Activated CD8-positive, alpha-beta memory T cell treated with anti-CD3 and anti-CD28 coated beads, Interleukin-2, amount 50 U/mL, for 4 hours (primary cell): ENCODE measurements around the gene REPS2.
"Not testable (repeated sequence)": the region's sequence is repeated elsewhere in the genome, so short reads cannot be mapped to it uniquely, and the experiment has no call there.

ENCODE experiments used
- DNase-seq: peaks from one replicate; pipeline ENCODE4 v3.0.0-alpha.2; 2020

Gene REPS2

DNA sequence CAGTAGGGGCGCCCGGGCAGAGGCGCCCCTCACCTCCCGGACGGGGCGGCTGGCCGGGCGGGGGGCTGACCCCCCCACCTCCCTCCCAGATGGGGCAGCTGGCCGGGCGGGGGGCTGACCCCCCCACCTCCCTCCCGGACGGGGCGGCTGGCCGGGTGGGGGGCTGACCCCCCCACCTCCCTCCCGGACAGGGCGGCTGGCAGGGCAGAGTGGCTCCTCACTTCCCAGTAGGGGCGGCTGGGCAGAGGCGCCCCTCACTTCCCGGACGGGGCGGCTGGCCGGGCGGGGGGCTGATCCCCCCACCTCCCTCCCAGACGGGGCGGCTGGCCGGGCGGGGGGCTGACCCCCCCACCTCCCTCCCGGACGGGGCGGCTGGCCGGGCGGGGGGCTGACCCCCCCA lies 18.5 kb downstream of the REPS2 start:
- not testable (repeated sequence) for DNase-seq

DNA sequence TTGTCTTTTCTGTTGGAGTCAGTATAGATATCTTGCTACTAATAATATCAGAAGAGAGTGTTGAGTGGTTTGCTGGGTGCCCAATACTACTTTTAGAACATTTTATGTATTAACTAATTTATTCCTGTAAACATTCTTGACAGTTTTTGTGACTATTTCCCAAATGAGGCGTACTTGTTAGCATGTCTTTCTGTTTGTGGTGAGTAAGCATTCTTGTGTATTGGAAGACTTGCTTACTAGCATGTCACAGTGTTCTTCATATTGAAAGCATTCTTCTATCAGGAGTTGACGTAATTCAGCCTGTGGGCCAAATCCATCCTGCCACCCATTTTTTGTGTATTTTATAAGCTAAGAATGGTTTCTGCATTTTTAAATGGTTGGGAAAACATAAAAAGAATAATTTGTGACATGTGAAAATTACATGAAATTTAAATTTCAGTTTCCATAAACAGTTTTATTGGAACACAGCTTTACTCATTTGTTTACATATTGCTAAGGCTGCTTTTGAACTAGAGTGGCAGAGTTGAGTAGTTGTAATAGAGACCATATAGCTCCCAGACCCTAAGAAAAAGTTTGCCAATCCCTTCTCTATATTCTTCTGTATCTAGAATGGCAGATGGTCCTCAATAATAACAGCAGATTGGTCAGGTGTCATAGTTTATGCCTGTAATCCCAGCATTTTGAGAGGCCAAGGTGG lies 20.4 kb downstream of the REPS2 start:
- DNase-seq = no peak

DNA sequence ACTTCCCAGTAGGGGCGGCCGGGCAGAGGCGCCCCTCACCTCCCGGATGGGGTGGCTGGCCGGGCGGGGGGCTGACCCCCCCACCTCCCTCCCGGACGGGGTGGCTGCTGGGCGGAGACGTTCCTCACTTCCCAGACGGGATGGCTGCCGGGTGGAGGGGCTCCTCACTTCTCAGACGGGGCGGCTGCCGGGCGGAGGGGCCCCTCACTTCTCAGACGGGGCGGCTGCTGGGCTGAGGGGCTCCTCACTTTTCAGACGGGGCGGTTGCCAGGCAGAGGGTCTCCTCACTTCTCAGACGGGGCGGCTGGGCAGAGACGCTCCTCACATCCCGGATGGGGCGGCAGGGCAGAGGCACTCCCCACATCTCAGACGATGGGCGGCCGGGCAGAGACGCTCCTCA lies 22.3 kb downstream of the REPS2 start:
- DNase-seq = not testable (repeated sequence)

DNA sequence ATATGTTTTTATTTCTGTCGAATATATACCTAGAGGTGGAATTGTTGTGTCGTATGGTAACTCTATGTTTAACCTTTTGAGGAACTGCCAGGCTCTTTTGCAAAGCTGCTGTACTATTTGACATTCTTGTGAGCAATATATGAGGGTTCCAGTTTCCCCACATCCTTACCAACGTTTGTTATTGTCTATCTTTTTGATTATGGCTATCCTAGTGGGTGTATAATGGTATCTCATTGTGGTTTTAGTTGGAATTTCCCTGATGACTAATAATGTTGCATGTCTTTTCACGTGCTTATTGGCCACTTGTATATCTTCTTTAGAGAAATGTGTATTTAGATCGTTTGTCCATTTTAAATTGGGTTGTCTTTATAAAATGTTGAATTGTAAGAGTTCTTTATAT lies 24.5 kb downstream of the REPS2 start:
- DNase-seq = no peak

DNA sequence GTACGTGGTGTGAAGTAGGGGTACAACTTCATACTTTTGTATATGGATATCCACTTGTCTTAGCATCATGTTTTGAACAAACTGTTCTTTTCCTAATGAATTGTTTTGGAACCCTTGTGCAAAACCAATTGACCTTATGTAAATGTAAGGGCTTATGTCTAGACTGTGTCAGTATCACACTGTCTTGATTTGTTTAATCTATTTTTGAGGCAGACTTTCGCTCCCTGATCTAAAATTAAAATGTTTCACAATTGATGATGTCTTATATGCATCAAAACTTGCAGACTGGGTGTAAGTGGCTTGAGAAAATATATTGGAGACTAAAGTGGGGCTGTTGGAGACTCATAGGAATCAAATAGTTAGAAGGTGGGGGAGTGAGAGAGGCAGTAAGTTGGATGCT lies 25.2 kb downstream of the REPS2 start:
- no peak for DNase-seq

DNA sequence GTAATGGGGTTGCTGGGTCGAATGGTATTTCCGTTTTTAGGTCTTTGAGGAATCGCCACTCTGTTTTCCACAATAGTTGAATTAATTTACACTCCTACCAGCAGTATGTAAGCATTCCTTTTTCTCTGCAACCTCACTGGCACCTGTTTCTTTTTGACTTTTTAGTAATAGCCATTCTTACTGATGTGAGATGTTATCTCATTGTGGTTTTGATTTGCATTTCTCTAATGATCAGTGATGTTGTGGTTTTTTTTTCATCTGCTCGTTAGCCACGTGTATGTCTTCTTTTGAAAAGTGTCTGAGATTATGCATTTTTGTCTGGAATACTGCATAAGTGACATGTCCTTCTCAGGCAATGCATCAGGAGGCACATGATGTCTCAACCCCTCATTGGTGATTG lies 28.8 kb downstream of the REPS2 start:
- DNase-seq = no peak

DNA sequence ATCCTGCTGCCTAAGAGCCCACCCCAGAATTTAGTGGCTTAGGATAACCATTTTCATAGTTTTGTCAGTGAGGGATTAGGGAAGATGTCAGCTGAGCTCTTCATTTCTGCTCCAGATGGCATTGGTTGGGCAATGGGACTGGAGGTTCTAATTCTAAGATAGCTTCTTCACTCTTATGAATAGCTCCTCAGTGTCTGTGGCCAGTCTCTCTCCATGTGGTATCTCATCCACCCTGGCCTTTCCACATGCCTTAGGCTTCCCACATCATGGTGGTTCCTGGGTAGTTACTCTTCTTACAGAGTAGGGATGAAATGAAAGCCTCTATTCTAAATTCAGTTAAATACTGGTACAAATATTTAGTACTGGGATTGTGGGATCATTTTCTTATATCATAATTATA lies 31.3 kb downstream of the REPS2 start:
- no peak for DNase-seq

DNA sequence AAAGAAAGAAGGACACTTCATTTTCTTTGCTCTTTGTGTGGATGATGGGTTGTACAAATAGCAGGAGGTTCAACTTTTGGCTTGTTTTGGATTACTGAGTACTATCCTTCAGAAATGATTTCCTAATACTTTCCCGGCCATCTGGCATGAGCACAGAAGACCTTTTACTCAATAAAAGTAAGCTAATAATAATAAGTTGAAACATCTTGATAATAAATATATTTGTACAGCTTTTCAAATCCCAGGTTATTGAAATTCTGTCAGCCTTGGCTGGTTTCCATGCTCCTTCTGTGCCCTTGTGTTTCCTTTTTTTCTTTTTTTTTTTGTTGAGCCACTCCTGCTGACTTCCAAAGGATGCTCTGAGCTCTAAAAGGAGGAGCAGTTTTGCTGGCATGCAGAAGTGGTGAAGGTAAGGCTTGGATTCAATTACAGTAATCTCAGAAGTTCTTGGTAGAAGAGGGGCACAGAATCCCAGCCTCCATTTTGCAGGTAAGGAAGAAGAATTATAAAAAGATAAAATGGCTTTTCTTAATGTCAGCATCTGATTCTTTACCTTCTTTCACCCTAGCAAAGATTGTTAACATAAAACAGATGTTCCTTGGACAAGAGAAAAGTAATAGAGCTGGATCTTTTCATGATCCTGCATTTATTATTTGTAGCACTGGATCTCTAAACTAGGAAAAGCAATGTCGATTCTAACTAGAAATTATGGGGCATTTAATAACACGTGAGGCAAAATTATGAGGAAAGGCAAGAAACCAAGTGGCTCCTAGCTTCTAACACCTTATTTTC lies 31.9 kb downstream of the REPS2 start:
- DNase-seq = no peak

DNA sequence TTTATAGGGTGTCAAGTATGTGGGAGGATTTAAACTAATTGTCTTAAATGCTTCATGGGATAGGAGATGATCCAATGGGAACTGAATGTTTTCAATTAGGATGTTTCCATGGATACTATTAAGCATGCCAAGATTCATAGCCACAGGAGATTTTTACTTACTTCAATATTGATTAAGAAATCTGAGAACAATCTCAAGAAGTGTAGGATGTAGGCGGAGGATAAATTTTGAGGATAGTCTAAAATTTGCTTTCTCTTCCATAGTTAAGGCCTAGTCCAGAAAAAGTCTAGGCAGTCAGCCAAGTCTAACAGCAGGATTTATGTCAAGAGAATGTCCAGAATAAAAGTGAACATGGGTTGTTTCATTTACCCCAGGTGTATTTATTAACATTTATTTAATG lies 32.8 kb downstream of the REPS2 start:
- no peak for DNase-seq

DNA sequence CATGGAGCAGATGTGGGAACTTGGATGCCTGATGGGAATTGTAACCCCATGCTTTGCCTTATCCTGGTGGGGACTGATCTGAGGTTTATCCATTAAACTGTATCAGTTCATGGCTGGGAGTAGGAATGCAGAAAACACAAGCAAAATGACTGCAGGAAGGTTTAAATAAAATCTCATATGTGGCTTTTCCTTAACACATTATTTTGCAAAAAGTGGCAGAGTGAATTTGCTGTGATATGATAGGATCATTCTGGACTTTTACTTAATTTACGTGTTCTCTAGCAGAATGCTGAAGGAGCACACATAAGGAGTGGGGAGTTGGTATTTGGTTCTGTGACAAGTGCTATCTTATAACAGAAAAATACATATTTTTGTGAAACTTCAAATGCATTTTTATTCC lies 34.8 kb downstream of the REPS2 start:
- no peak for DNase-seq

DNA sequence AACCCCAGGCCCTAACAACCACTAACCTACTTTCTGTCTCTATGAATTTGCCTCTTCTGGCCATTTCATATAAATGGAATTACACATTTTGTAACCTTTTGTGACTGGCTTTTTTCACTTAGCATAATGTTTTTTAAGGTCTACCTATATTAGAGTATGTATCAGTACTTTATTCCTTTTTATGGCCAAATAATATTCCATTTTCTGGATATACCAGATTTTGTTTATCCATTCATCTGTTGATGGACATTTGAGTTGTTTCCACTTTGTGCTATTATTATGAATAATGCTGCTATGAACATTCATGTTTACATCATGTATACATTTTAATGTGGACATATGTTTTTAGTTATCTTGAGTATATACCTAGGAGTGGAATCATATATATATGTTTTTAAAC lies 35.5 kb downstream of the REPS2 start:
- DNase-seq = no peak

DNA sequence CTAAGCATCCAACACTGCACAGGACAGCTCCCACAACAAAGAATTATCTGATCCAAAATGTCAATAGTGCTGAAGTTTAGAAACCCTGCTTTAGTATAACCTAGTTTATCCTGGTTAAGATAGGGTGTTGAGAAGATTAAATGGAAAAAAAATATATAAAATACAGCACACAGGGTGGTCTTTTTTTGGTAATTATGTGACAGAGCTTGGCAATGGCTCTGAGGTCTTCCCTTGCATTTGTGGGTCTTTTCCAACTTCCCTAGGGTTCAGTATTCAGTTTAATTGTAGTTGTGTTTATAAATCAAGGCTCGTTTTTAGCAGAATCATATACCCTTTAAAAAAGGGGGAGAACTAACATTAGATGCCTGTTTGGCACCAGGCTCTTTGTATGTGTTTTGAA lies 36.6 kb downstream of the REPS2 start:
- DNase-seq = no peak

DNA sequence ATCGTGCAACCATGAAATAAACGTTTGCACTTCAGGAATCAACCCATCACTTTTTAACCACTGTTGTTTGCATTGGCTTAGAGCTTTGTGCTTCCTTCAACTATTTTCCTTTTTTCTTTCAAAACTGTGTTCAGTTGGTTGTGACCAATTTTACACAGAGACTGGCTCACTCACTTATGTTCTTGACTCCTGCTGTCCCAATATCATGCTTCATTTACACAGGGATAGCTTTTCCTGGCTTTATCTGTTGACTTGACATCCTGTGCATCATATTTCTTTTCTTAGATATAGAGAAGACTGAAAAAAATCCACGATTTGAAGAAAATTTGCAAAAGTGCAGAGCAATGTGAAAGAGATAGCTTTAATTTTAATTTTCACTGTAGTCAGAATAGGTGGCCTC lies 38.8 kb downstream of the REPS2 start:
- DNase-seq = no peak

DNA sequence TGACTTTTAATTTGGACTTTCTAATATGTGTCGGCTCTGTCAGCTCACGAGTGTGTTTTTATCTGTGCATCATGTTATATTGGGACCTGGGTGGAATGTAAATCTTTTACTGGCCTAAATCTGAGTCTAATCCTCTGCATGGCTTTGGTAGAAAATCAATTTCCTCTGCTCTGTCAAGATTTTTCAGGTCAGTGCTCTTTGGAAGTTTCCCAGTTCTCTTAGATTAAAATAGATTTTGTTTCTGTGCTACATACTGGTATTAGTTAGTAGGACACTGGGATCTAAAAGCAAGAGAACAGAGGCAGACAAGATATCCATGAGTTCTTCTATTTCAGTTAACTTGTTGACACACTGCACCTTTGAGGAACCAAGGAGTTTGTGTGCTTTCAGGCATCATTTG lies 39.7 kb downstream of the REPS2 start:
- DNase-seq = no peak

DNA sequence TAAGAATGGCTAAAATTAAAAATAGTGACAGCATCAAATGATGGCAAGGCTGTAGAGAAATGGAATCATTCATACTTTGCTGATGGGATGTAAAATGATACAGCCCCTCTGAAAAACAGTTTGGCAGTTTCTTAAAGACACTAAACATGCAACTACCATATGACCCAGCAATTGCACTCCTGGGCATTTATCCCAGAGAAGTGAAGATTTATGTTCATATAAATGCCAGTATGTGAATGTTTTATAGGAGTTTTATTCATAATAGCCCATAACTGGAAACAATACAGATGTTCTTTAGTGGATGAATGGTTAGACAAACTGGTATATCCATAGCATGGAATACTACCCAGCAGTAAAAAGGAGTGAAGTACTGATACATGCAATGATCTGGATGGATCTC lies 43.3 kb downstream of the REPS2 start:
- DNase-seq = no peak

DNA sequence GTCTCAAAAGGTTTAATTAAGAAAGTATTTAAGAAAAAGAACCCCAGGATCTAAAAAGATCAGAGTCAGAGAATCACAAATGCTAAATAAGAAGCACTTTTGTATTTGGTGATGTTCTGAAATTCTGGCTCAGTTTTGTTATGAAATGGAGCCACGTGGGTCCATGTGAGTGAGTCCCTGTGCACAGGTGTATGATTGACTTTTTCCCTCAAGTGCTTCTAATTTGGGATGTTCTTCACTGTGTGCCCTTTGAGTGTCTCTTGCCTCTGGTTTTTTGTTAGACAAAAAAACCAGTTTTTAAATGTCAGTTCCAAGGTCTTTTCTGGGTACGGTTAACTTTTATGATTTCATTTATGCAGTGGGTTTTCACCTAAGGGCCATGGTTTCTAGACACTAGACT lies 44.4 kb downstream of the REPS2 start:
- no peak for DNase-seq

DNA sequence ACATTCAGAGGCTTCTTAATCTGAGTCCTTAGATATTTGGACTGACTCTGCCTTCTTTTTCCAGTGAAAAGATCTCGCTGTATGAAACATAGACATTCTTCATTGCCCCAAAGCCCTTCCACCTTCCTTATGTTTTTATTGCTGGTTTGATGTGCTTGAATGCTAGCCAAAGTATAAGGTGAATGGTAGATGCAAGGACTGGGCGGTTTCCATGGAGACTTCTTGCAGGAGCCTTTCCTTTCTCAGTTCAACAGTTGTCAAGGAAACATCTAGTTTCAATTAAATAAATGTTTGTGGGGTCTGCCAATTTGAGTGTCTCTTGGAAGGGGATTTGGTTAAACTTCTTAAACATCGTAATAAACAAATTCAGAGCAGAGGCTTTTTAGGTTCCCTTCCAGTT lies 46.0 kb downstream of the REPS2 start:
- no peak for DNase-seq

DNA sequence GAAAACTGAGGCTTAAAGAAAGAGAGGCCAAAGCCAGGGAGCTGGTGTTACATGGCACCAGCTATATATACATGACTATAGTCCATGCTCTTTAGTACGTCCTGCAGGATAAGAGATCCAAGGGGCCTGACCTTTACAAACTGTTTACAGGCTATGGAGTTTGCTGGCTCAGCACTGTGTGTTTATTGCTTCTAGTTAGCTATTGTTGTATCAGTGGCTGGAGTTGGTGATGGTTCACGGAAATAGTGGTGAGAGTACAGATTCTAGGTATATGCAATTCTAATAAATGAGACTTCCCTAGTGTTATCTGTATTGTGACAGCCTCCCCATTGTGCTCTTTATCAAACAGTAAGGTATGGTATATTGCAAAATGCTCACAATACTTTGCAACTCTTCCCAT lies 46.5 kb downstream of the REPS2 start:
- DNase-seq = no peak

DNA sequence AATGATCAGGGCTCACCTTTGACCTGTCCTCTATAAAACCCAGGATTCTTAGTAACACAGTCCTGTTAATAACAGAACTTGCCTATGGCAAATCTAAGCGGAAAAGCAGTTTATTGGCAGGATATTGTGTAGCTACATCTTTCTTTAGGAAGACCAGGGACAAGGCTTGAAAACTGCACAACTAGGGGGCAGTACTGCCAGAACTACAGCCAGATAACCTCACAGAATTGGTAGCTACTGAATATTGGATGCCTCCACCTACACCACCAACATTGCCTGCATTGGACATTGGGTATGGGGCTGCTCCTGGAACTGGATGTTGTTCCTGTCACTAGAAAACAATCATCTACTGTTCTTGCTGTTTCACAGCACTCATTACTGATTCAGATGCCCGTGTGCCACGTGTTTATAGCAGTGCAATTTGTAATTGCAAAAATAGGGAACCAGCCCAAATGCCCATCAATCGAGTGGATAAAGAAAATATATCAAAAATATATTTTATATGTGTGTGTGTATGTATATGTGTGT lies 47.4 kb downstream of the REPS2 start:
- DNase-seq = no peak

DNA sequence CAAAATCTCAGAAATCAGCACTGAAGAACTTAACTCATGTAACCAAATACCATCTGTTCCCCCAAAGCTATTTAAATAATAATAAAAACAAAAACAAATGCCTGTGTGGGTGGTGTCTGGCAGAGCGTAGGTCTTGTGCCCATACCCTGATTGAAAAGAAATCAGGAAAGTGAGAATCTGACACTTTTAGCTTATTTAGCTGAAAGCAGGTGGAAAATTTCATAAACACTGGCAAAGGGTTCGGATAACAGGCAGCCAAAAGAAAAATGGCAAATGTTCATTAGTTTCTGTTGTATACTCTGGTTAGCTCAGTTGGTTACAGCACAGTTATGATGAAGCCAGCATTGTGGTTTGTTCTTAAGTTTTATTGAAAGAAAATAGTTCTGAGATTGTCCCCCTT lies 48.3 kb downstream of the REPS2 start:
- no peak for DNase-seq

DNA sequence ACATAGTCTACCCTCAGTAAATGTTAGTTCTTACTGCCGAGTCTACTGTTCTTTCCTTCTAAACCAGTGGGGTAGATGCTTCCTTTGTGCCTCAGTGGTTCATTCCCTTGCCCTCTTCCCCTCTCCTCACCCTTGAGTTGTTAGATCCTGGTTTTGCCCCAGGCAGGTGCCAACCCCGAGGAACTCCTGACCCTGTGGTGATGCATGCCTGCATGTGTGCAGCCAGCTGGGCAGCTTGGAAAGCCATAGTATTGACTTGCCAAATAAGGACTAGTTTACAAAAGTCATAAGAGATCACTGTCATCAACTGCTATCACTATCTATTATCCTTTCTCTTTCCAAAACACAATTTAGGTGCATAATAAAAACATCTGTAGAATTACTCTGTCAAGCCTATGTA lies 50.9 kb downstream of the REPS2 start:
- no peak for DNase-seq

DNA sequence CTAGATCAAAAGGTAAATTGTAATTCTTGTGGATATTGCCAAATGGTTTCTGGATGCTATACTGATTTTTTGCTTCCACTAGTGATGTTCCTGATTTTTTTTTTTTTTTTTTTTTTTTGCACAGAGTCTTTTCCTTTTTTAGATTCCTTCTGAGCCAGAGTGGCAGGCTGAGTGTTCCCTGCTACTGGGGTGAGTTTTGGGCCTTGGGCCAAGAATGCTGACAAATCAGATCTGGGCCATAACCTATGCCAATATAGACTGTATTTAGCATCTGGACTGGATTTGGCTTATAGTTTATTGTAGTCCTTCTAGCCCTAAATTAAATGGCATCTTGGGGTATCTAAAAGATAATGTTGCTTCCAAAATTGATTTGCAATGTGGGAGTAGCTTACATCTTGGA lies 52.8 kb downstream of the REPS2 start:
- DNase-seq = no peak

DNA sequence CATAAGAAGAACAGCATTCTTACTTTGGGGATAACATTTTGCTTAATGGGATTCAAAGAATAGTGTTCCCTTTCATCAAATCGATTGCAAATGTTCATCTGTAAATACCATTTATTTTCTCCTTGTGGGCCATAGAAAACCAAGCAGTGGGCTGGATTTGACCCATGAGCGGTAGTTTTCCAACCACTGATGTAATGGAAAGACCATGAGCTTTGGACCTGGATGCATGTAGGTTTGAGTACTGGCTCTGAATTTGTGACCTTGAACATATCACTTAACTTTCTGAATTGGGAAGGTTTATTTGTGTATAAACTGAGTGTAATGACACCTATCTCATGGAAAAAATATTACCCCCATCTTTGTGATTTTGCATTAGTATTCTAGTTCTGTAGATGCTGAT lies 54.3 kb downstream of the REPS2 start:
- no peak for DNase-seq

DNA sequence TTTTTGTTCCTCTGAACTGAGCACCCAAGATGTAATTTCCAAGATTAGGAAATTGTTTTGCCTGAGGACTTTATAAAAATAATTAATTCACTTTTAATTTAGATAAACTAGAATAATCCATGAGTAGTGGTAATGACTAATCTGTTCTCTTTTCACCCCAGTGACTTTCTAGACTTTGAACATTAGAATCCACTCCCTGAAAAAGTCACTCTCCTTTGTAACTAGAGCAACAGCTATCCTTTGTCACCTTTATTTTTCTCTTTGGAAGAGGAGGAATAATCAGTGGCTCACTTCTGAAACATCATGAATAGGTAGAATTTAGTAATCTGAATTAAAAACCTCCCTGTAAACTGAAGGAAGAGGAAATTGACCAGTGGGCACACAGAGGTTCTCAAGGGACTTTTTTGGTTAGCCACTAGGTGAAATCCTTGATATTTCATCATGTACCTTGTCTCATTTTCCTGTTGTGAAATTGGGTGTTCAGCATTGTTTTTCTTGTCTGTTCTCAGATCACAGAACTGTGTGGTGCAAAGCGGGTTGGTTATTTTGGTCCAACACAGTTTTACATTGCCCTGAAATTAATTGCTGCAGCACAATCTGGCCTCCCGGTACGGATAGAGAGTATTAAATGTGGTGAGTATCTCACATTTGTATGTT lies 59.4 kb downstream of the REPS2 start:
- DNase-seq = no peak
